Glutamatergic neuron (in vitro differentiated cells): Measurements from ENCODE around the gene SLC25A28. TPM values are rescaled to one million over a fixed set of nuclear protein-coding genes. Genes with fewer than 3 reads are reported as not detected.

Experiments
- DNase-seq: peaks from one replicate; pipeline ENCODE4 v3.0.0; 2022
- H3K27ac Mint-ChIP-seq: one replicate; pipeline ENCODE4 v1.8.0; 2020; ENCODE audit warnings: mild to moderate bottlenecking, mixed read lengths, inconsistent platforms; ENCODE audit not compliant: unreplicated experiment
- H3K27me3 Mint-ChIP-seq: one replicate; pipeline ENCODE4 v1.8.0; 2020; ENCODE audit warnings: mild to moderate bottlenecking, moderate library complexity, mixed read lengths, inconsistent platforms; ENCODE audit not compliant: unreplicated experiment
- H3K36me3 Mint-ChIP-seq: one replicate; pipeline ENCODE4 v1.8.0; 2020; ENCODE audit warnings: mild to moderate bottlenecking, mixed read lengths, inconsistent platforms; ENCODE audit not compliant: unreplicated experiment
- H3K4me1 Mint-ChIP-seq: one replicate; pipeline ENCODE4 v1.8.0; 2020; ENCODE audit warnings: mild to moderate bottlenecking, low read depth, mixed read lengths, inconsistent platforms; ENCODE audit not compliant: unreplicated experiment
- H3K4me3 Mint-ChIP-seq: one replicate; pipeline ENCODE4 v1.8.0; 2020; ENCODE audit warnings: mild to moderate bottlenecking, mixed read lengths, inconsistent platforms; ENCODE audit not compliant: unreplicated experiment
- H3K9me3 Mint-ChIP-seq: one replicate; pipeline ENCODE4 v1.8.0; 2020; ENCODE audit warnings: mild to moderate bottlenecking, moderate library complexity, mixed read lengths, inconsistent platforms; ENCODE audit not compliant: unreplicated experiment
- total RNA-seq: library from RNA; stranded (reverse); fragmentation: NEBNext Ultra II Directional; extraction: Animal tissue kit (Norgen Biotek cat#: 25700); gene quantifications from one replicate; pipeline ENCODE4 v1.2.1, GENCODE V29; 2021; ENCODE audit not compliant: unreplicated experiment
- TF ChIP-seq, protein P1 (sequence below): fragments of 200-600 bp; sonication (generic); IDR thresholded peaks from one replicate; pipeline ENCODE4 v1.5.0; 2021; ENCODE audit not compliant: partially characterized antibody, unreplicated experiment

SLC25A28 gene
- total RNA-seq, 1 donor from 2014 or later, result 27.1 TPM

DNA sequence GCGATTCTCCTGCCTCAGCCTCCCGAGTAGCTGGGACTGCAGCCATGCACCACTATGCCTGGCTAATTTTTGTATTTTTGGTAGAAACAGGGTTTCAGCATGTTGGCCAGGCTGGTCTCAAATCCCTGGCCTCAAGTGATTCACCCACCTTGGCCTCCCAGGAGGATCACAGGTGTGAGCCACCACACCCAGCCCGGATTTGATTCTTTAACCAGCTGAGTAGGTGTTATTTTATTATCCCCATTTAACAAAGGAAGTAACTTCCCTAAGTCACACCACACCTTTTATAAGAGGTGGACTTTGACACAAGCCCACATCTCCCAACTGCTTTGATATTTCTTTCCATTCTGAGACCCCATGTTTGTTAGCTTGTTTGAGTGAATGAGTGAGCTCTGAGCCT lies 25.0 kb downstream of the SLC25A28 start:
- DNase-seq, result no peak
- Mint-ChIP-seq H3K4me3 (no peak overlapping the region), H3K9me3 (no peaks in the 10 kb centered on the region), H3K27ac (no peak overlapping the region), H3K36me3 (no peaks in the 10 kb centered on the region), H3K4me1 (no peaks in the 10 kb centered on the region), H3K27me3 (peaks cover 8% of the 10 kb centered on the region)
- TF ChIP-seq, protein P1, sequence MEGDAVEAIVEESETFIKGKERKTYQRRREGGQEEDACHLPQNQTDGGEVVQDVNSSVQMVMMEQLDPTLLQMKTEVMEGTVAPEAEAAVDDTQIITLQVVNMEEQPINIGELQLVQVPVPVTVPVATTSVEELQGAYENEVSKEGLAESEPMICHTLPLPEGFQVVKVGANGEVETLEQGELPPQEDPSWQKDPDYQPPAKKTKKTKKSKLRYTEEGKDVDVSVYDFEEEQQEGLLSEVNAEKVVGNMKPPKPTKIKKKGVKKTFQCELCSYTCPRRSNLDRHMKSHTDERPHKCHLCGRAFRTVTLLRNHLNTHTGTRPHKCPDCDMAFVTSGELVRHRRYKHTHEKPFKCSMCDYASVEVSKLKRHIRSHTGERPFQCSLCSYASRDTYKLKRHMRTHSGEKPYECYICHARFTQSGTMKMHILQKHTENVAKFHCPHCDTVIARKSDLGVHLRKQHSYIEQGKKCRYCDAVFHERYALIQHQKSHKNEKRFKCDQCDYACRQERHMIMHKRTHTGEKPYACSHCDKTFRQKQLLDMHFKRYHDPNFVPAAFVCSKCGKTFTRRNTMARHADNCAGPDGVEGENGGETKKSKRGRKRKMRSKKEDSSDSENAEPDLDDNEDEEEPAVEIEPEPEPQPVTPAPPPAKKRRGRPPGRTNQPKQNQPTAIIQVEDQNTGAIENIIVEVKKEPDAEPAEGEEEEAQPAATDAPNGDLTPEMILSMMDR, result no peak

DNA sequence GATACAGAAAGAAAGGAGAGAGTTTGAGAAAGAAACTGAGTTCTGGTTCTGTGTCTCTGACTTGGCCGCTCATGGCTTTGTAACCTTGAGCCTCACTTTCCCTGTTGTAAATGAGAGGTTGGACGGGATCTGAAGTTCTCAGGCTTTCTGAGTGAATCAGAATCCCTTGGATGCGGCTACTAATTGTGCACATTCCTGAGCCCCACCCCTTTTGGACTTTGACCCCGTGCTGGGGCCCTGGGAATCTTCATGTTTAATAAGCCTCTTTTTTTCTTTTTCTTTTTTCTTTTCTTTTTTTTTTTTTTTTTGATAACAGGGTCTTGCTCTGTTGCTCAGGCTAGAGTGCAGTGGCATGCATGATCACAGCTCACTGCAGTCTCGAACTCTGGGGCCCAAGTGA lies 26.9 kb downstream of the SLC25A28 start:
- no peak for DNase-seq
- TF ChIP-seq, protein P1, result no peak
- H3K4me3 Mint-ChIP-seq, result no peak overlapping the region
- no peaks in the 10 kb centered on the region for H3K36me3 Mint-ChIP-seq
- no peaks in the 10 kb centered on the region for H3K4me1 Mint-ChIP-seq
- H3K27ac Mint-ChIP-seq, result no peak overlapping the region
- no peaks in the 10 kb centered on the region for H3K9me3 Mint-ChIP-seq
- H3K27me3 Mint-ChIP-seq, result peaks cover 5% of the 10 kb centered on the region

DNA sequence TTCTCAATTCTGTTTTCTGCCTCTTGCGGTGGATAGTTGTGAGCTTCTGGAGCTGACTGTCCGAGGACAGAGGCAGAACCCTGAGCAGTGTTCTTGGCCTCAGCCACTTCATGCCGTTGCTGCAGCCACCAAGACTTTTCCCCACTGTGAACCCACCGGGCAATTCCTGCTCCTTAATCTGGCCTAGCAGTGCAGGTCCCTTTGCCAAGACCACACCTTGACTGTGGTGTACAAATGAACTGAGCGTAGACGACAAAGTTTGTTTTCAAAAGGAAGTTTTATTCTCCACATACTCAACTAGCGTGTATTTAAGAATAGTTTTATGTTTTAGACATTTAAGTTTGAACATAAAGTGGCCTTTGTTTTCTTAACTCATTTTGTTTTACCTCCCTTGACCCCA lies 29.4 kb downstream of the SLC25A28 start:
- H3K36me3 Mint-ChIP-seq, result no peaks in the 10 kb centered on the region
- no peak for DNase-seq
- TF ChIP-seq, protein P1, result no peak

DNA sequence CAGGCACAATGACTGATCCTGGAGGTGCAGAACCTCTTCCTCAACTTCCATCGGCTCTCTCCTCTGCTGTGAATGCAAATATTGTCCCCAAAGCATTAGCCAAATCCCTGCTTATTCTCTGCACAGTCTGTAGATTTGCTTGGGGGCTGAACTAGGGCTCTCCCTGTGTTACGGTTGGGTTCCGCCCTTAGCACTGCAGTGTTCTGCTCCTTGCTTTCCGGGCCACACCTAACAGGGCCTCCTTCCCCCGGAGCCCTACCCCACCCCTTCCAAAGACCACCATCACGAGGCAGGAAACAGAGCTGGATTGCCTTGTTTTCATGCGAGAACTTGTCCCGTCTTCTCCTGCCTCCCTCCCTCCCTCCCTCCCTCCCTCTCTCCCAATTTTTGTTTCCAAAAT lies 36.6 kb downstream of the SLC25A28 start:
- H3K27ac Mint-ChIP-seq, result no peak overlapping the region
- H3K36me3 Mint-ChIP-seq, result no peaks in the 10 kb centered on the region
- DNase-seq, result no peak
- TF ChIP-seq, protein P1, result no peak
- H3K4me1 Mint-ChIP-seq, result peaks cover 7% of the 10 kb centered on the region
- H3K27me3 Mint-ChIP-seq, result peaks cover 2% of the 10 kb centered on the region
- H3K9me3 Mint-ChIP-seq, result peaks cover 3% of the 10 kb centered on the region
- H3K4me3 Mint-ChIP-seq, result no peak overlapping the region

More for the DNA sequence above, 29.4 kb downstream of the SLC25A28 start:
- Mint-ChIP-seq H3K9me3 (peaks cover 3% of the 10 kb centered on the region), H3K27me3 (peaks cover 3% of the 10 kb centered on the region), H3K4me1 (no peaks in the 10 kb centered on the region), H3K4me3 (no peak overlapping the region), H3K27ac (no peak overlapping the region)

DNA sequence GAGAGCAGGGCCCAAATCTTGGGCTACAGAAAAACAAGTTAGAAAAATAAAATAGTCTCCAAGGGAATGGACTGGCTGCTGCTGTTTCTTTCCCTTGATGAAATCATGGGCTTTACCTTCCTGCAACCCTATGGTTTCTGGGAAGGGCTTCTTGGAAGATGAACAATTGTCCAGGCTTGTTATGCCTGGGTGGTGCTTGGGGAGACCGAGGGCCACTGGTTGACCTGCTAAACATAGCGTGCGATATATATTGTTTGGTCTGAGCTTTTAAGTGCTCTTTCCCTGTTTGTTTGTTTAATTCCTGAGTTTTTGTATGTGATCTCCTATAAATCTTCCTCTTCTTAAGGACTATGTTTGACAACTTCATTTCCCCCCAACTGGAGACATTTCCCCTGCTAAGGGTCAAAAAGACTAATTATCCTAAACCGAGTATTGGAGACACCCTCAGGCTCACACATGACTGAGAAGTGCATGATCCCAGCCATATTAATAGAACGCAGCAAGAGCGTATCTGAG lies 37.9 kb downstream of the SLC25A28 start:
- no peak for DNase-seq
- Mint-ChIP-seq H3K4me3 (no peak overlapping the region), H3K4me1 (peaks cover 7% of the 10 kb centered on the region), H3K27ac (no peak overlapping the region), H3K9me3 (no peaks in the 10 kb centered on the region), H3K27me3 (peaks cover 2% of the 10 kb centered on the region), H3K36me3 (no peaks in the 10 kb centered on the region)
- TF ChIP-seq, protein P1, result no peak
